NCI-H1105 (cell line): ENCODE data around the gene ATF5.
"Not testable (repeated sequence)": the region's sequence is repeated elsewhere in the genome, so short reads cannot be mapped to it uniquely, and the experiment has no call there.

Source experiments
- DNase-seq: peaks from one replicate; lab custom pipeline; 2025; lab: John Stamatoyannopoulos, UW

ATF5 gene

DNA sequence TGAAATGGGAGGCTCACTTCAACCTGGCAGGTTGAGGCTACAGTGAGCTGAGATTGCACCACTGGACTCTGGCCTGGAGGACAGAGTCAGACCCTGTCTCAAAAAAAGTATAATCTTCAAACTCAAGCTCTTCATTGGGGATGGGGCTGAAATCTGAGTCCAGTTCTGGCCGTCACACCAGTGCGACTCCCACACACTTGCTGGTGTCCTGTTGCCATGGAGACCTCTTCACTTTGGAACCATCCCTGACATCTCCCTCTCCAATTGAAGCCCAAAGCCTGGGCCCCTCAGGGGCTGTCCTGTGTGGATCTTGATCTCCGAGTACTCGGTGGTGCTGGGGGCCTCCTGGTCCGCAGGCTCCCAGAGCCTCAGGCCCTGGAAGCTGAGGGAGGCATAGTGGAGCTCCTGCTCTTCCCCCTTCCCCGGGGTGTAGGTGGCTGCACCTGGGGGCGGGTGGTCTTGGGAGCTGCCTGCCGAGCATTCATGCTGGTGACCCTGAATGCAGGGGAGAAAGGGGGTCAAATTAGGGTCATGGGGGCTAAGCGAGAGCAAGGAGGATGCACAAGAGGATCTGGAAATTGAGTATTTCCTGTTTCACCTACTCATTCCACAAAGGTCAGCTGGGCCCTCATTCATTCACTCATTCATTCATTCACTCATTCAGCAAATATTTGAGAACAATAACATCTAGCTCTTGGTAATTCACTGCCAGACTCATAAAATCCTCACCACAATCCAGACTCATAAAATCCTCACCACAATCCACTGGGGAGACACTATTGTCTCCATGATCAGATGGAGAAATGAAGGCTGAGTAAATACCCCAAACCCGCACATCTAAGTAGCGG, 21.0 kb downstream of the ATF5 start:
- no peak for DNase-seq

DNA sequence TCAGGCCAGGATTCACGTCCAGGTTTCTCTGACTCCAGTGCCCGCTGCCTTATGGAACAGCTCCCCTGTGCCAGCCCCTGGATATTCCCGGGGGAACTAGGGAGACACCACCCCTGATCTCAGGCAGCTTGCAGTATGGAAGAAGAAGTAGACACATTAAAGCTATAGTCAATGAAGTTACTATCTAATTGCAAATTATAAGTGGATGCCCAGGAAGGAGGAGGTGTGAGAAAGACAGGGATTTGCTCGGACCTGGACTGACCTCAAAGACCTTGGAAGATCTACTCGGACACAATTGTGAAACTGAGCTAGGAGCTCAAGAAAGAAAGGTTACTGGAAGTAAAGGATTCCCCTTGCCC, 21.6 kb downstream of the ATF5 start:
- no peak for DNase-seq

DNA sequence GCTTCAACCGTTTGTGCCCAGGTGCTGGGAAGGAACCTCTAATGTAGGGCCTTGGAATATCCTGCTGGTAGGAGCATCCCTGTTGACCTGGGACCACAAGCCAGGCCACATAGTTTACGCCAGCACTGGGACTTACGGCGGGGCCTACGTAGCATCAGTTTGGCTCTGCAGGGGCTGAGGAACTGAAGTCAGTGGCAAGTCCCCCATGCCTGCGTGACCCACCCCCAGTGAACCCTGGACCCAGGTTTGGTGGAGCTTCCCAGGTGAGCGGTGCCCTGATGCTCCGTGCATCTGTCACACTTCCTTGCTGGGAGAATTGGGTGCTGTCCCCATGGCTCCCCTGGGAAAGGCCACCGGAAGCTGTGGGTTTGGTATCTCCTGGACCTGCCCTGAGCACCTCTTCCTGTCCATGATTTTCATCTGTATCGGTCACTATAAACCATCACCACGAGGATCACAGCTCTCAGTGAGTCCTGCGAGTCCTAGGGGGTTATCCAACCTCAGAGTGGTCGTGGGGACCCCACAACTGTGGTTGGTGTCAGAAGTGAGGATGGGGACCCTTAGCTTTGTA, 22.0 kb downstream of the ATF5 start:
- DNase-seq: no peak

DNA sequence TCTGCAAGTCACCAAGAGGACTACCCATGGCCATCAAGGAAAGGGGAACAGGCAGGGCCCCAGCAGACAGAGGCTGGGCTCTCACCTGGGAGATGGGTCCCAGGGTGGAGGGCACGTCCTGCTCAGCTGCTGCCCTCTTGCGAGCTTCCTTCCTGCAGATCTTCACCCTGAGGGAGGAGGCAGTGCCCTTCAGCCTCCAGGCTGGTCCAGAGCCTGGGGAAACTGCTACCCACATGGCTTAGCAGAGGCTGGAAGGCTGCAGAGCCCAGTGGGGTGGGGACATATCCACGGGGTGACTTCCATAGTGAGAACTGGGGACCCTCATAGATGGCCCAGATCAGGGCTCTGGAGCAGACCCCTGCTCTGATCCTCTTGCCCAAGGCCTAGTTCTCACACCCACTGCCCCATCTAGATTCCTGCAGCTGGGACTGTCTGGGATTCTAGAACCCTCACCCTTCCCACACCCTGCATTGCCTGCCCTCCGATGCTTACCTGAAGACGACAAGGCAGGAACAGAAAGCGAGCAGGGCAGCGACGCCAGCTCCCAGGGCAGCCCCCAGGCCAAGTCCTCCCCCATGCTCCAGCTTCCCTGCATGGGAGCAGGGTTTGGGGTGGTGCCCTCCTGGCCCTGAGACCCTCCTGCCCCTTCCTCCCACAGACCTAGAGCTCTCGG, 22.9 kb downstream of the ATF5 start:
- no peak for DNase-seq

DNA sequence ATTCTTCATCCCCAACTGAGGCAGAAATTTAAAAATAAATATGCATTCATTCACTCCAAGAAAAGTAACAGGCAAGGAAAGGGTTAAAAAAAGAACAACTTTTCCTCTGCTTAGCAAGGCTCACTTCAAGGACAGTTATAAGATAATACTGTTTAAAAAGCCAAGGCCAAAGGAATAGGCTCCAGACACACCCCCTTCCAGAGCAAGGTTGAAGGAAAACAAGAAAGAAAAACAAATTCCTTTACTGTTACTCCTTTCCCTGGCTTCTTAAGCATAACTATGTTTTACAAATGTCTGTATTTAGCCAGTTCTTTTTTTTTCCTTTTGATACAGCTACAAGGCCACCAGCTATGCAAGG, 23.5 kb downstream of the ATF5 start:
- DNase-seq: no peak

DNA sequence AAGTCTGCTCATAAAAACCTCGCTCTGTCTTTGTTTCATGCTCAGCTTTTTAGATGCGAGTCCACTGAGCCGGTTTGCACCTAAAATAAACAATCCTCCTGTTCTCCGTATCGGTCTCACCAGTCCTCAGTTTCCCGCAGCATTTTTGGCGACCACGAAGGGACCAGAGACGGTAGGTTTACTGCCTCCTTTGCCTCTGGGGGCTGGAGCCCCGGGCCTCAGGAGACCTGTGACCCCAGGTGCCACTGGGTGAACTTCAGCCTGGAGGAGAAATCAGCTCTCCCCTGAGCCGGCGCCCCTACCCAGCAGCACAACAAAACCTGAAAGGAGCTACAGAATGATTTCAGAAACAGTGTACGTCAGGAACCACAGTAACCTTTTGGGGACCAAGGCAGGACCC, 23.9 kb downstream of the ATF5 start:
- no peak for DNase-seq

DNA sequence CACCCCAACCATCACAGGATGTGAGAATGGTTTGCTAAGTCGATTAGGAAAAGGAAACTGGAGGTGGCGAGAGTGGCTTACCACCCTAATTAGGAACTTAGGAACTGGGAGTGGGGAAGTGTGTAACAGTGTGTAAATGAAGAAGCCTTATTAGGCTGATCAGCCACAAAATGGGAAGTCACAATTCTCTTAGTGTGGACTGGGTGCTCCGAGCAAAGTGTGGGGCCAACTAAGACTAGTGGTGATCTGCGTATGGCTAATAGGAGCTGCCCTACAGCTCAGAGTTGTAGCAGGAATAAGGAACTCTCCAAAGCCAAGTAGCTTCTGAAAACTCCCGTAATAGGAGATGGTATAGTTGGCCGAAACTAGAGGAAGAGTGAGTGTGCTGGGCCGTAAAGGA, 24.4 kb downstream of the ATF5 start:
- DNase-seq: no peak

DNA sequence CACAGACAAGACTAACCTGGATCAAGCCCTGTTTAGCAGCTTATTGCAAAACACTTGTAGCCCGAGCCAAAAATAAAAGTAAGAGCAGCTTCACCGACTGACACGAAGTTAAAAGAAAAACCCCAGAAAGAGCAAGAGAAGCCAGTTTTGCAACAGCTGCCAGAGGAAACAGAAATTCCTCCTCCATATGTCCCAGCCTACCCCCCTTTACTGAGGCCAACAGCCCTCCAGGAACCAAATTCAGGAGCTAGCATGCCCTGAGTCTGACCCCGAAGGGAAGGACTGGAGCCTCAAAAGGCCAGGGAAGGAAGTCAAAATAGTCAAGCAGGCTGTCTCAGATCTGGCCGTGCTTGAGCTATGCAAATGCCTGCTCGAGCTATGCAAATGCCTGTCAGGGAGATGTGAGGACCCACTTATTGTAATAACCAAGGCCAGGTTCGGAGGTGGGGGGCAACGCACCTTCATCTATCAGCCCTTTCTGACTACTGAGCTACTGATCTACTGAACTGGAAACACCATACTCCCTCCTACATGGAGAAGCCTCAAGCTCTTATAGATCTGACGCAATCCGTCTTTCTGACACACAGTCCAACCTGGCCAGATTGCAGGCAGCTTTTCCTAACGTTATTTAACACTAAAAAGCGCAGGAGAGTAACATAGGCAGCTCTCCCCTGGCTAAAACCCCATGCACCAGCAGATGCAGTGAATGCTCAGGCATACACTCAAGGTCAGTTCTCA, 25.3 kb downstream of the ATF5 start:
- no peak for DNase-seq

DNA sequence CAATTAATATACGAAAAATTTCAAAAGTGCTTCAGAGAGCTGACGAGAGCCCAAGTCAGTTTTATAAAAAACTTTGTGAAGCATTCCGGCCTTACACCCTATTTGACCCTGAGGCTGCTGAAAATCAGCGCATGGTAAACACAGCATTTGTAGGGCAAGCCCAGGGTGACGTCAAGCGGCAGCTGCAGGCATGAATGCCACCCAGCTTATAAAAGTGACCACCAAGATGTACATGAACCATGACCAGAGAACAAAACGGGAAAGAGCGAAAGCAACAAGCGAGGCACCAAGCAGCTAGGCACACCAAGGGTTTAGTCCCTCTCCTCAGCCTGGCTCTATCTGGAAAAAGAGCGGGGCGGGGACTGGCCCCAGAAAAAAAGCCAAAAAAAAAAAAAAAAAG, 25.9 kb downstream of the ATF5 start:
- DNase-seq: no peak

DNA sequence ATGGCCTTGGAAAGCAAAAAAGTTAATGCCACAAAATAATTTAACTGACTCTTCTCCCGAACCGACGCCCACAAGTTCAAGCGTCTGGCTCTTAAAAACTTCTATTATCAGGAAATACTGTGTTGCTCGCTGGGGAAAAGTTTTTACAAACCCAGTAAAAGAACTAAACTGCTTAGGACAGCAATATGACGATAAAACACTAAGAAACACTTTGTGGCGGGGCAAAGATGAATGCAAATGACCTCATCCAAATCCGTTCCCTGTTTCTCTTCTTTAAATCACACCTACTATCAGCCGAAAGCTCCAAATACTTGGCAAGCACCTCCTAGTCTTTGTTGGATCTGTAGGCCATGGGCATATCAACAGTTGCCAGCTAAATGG, 27.1 kb downstream of the ATF5 start:
- DNase-seq: no peak

DNA sequence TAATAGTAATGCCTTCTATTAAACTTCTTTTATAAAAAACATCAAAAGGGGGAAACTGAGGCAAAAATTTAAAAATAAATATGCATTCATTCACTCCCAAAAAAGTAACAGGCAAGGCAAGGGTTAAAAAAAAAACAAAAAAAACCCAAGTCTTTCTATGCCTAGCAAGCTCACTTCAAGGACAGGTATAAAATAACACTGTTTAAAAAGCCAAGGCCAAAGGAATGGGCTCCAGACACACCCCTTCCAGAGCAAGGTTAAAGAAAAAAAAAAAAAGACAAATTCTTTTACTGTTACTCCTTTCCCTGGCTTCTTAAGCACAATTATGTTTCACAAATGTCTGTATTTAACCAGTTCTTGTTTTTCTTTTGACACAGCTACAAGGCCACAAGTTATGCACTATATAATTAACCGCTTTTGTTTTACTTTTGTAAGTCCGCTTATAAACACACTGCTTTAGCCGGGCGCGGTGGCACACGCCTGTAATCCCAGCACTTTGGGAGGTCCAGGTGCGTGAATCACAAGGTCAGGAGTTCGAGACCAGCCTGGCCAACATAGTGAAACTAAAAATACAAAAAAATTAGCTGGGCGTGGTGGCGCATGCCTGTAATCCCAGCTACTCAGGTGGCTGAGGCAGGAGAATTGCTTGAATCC, 28.4 kb downstream of the ATF5 start:
- DNase-seq: no peak

DNA sequence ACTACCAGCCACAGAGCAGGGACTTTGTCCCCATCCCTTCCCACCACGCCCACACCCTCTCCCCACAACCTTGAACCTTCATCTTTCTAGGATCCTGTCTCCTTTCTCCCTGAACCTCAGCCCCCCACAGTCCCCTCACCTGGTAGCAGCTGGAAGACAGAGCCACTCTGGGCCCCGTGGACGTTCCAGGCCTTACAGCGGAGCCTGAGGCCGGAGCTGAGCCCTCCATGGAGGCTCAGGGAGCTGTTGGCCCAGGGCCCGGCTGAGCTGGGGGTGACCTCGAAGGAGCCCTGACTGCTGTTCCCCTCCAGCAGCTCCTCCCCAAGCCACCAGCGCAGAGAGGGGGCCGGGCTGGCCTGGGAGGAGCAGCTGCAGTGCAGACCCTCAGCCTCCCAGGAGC, 29.1 kb downstream of the ATF5 start:
- DNase-seq: not testable (repeated sequence)

DNA sequence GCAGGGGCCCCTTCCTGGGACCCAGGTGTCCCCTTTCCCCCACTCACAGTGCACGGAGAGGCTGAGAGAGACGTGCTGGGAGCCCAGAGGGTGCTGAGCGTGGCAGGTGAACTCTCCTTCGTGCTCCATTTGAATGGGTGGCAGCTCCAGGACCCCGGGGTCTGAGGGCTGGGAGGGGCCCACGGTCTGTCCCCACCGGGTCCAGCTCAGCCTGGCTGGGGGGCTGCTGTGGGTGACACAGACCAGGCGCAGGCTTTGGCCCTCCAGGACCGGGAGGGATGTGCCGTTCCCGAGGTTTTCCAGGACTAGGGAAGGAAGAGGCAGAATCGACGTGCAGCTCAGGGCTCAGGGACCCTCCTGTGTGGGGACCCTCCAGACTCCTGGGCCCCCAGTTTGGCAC, 29.6 kb downstream of the ATF5 start:
- DNase-seq: not testable (repeated sequence)

DNA sequence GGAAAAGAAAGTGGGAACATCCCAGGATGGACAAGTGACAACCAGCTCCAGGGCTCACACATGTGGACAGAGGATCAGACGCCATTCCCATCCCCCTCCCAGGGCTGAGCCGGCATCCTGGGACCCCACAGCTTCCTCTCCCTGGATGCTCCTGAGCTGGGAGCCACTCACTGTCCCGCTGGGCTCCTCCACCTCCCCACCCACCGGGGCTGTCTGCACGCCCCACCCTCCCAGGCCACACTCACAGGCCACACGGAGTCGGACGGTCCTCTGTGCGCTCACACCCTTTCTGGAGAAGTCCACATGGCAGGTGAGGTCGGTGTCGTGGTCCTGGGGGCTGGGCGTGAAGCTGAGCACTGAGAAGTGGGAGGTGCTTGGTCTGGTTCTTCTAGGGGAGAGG, 30.9 kb downstream of the ATF5 start:
- DNase-seq: not testable (repeated sequence)

DNA sequence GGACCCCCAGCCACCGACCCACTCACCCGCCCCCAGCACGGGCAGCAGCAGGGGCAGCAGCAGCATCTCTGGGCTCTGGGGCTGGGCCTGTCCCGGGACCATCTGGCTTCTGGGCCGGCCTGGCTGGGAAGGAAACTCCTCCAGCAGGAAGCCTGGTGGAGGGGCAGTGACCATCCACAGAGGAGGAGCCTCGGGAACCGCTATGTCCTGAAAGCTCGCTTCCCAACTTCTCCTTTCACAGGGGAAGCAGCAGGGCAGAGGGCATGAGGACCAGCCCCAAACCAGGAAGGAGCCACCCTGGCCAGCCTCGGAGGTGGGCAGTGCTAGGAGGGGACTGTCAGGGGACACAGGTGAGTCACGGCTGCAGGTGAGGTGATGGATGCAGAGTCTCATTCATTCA, 32.0 kb downstream of the ATF5 start, which contains the start of gene SIGLEC11:
Gene SIGLEC11, minus strand, starts transcription at position 193 of the 400 bp plus-strand sequence. Its CDS starts 91 bp downstream, at position 102.
- not testable (repeated sequence) for DNase-seq

DNA sequence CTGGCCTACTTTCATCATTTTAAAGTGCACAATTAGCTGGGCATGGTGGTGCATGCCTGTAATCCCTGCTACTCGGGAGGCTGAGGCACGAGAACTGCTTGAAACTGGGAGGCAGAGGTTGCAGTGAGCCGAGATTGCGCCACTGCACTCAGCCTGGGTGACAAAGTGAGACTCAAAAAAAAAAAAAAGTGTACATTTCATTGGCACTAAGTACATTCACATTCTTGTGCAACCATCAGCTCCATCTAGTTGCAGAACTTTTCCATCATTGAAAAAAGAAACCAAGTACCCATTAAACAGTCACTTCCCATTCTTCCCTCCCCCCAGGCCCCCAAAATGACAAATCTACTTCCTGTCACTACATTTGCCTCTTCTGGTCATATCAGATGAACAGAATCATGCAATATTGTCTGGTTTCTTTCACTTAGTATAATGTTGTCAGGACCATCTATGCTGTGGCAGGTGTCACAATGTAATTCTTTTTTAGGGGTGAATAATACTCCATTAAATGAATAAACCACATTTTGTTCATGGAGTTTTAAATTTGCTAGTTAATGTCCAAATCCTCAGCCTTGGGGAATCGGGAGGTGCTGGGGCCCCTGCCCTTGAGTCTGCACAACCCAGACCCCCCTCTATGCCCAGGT, 39.4 kb downstream of the ATF5 start:
- no peak for DNase-seq

DNA sequence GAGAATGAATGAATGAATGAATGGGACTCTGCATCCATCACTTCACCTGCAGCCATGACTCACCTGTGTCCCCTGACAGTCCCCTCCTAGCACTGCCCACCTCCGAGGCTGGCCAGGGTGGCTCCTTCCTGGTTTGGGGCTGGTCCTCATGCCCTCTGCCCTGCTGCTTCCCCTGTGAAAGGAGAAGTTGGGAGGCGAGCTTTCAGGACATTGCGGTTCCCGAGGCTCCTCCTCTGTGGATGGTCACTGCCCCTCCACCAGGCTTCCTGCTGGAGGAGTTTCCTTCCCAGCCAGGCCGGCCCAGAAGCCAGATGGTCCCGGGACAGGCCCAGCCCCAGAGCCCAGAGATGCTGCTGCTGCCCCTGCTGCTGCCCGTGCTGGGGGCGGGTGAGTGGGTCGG, 40.4 kb downstream of the ATF5 start:
- DNase-seq: not testable (repeated sequence)

DNA sequence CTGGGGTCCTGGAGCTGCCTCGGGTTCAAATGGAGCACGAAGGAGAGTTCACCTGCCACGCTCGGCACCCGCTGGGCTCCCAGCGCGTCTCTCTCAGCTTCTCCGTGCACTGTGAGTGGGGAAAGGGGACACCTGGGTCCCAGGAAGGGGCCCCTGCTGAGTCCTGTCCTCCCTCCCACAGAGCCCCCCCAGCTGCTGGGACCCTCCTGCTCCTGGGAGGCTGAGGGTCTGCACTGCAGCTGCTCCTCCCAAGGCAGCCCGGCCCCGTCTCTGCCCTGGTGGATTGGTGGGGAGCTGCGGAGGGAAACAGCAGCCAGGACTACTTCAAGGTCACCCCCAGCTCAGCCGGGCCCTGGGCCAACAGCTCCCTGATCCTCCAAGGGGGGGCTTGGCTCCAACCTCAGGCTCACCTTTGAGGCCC, 43.0 kb downstream of the ATF5 start:
- DNase-seq: no peak

DNA sequence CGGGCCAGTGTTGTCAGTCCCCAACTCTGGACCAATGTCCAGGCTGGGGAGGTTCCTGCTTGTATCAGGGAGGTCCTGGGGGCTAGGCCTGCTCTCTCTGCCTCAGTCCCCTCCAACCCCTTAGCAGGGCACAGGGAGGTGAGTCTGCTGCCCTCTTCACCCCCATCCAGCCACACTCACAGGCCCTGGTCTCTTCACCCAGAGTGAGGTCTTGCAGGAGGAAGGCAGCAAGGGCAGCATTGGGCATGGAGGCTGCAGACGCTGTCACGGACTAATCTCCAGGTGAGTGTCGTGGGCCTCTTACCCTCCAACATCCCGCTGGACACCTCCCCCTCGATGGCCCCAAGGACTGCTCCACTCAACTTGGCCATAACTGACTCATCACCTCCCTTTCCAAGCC, 43.8 kb downstream of the ATF5 start:
- DNase-seq: no peak

DNA sequence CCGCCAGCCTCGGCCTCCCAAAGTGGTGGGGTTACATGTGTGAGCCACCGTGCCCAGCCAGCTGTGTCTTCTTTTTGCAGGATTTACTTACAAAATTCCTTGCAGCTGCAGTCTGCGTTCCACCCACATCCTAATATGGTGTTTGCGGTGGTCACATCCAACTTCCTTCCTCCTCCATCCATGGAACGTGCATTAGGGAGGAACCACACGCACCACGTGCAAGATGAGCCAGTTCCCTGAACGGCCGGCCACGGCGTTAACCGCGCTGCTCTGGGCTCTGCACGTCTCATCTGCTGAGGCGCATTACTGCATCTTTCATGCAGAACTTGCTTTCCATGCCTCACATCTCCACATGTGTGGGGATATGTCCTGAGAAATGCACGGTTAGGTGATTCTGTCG, 45.0 kb downstream of the ATF5 start:
- DNase-seq: no peak

DNA sequence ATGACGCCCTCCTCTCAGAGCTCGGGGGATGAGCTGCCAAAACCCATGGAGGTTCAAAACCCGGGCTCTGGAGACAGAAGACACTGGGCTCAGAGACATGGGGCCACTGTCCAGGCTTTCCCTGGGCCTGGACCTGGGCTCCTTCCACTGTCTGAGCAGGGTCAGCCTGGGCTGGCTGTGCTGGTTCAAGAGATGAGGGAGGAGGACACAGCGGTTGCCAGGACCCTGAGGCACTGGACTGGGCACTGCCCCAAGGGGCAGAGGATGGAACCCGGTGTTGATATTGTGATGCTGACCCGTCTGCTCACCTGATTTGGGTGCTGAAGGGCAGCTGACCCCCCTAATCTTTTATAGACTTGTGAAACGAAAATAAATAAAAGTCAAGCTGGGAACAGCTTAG, 46.0 kb downstream of the ATF5 start:
- no peak for DNase-seq

DNA sequence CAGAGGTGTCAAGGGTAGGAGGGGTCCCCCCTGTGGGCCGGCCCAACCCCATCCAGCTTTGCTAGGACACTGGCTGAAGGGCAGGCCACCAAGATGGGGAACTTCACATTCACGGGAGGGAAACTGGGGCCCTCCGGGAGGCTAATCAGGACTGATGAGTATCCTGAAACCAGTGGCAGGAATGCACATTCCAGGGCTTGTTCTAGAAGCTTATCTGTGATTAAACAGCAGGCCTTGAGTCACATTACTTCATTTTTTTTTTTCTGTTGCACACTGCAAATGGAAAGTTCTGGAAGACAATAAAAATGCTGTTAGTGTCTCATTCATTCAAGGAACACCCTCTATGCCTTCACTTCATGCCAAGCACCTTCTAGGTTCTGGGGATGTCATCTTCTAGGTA, 47.5 kb downstream of the ATF5 start:
- no peak for DNase-seq
